HepG2 (cell line): Measurements from ENCODE around the gene EFNA4. TPM values are rescaled to one million over a fixed set of nuclear protein-coding genes. Genes with fewer than 3 reads are reported as not detected.

Experiments used
- HDAC2 ChIP-seq: sonication (generic); formaldehyde crosslinking; IDR thresholded peaks from 2 replicates; pipeline ENCODE4 v1.4.0; 2020; ENCODE audit warnings: missing genetic modification reagents
- HNF4A ChIP-seq: sonication (generic); formaldehyde crosslinking; IDR thresholded peaks from 2 replicates; pipeline ENCODE4 v1.4.0; 2020; ENCODE audit warnings: missing genetic modification reagents
- HNF4G ChIP-seq, 2 experiments: sonication (generic) in 1 of 2; formaldehyde crosslinking in 1 of 2; IDR thresholded peaks; 2 replicates each; pipeline versions ENCODE4 v1.4.0 to v1.6.1; 2011 to 2020; ENCODE audit warnings: borderline replicate concordance in 2 of 2, low read depth in 2 of 2, mild to moderate bottlenecking in 2 of 2, low read length in 1 of 2, missing genetic modification reagents in 1 of 2, moderate library complexity in 1 of 2
- IRF2 ChIP-seq: IDR thresholded peaks from 2 replicates; pipeline ENCODE4 v1.6.1; 2018; ENCODE audit warnings: missing genetic modification reagents, missing compliant biosample characterization
- MYPOP ChIP-seq: sonication (generic); formaldehyde crosslinking; IDR thresholded peaks from 2 replicates; pipeline ENCODE4 v1.8.1; 2023; ENCODE audit warnings: mild to moderate bottlenecking, moderate library complexity, missing genetic modification reagents
- NCOA1 ChIP-seq: sonication (generic); formaldehyde crosslinking; IDR thresholded peaks from 2 replicates; pipeline ENCODE4 v1.9.0; 2021; ENCODE audit warnings: missing genetic modification reagents
- ZBTB14 ChIP-seq: sonication (generic); formaldehyde crosslinking; IDR thresholded peaks from 2 replicates; pipeline ENCODE4 v1.4.0; 2020; ENCODE audit warnings: missing genetic modification reagents
- ZBTB7A ChIP-seq: sonication (generic); formaldehyde crosslinking; IDR thresholded peaks from 2 replicates; pipeline ENCODE4 v1.8.0; 2022; ENCODE audit warnings: mild to moderate bottlenecking, missing genetic modification reagents
- ZFX ChIP-seq: sonication (generic); formaldehyde crosslinking; IDR thresholded peaks from 2 replicates; pipeline ENCODE4 v1.4.0; 2020; ENCODE audit warnings: mild to moderate bottlenecking, low read depth, missing genetic modification reagents, moderate library complexity
- ZNF329 ChIP-seq: sonication (generic); formaldehyde crosslinking; IDR thresholded peaks from 2 replicates; pipeline ENCODE4 v1.9.0; 2021; ENCODE audit warnings: low read depth, mild to moderate bottlenecking, missing genetic modification reagents
- ZNF761 ChIP-seq: sonication (generic); formaldehyde crosslinking; conservative IDR thresholded peaks from 2 replicates; pipeline ENCODE4 v1.4.0; 2020; ENCODE audit warnings: mild to moderate bottlenecking, missing genetic modification reagents
- ZNF768 ChIP-seq: sonication (generic); formaldehyde crosslinking; IDR thresholded peaks from 2 replicates; pipeline ENCODE4 v1.4.0; 2020; ENCODE audit warnings: missing genetic modification reagents
- polyA plus RNA-seq, 8 experiments: library from polyadenylated mRNA; depleted of rRNA in 3 of 8; stranded (reverse) in 7 of 8; unstranded in 1 of 8; fragments of >200 nt; fragmentation: Illumina TruSeq in 4 of 8; extraction: Trizol in 4 of 8; gene quantifications; 2 replicates each; pipeline versions ENCODE4 v1.2.1 to v1.2.3, GENCODE V29; 2011 to 2016; ENCODE audit warnings: low read depth in 4 of 8, missing spikeins in 1 of 8, mixed read lengths in 1 of 8; ENCODE audit not compliant: insufficient read depth in 1 of 8
- total RNA-seq, 5 experiments: library from RNA; depleted of rRNA; stranded (reverse); fragments of >200 nt; fragmentation: Illumina TruSeq; extraction: Trizol; gene quantifications; 2 replicates each; pipeline ENCODE4 v1.2.3, GENCODE V29; 2016; ENCODE audit warnings: low read depth in 1 of 5
- TF ChIP-seq, protein P1 (sequence below): sonication (generic); formaldehyde crosslinking; conservative IDR thresholded peaks from 2 replicates; pipeline ENCODE4 v1.4.0; 2020; ENCODE audit warnings: mild to moderate bottlenecking, missing genetic modification reagents, moderate library complexity
- TF ChIP-seq, protein P2 (sequence below): sonication (generic); formaldehyde crosslinking; IDR thresholded peaks from 2 replicates; pipeline ENCODE4 v1.9.0; 2022; ENCODE audit warnings: low read depth, missing genetic modification reagents
- TF ChIP-seq, protein P3 (sequence below): sonication (generic); formaldehyde crosslinking; IDR thresholded peaks from 2 replicates; pipeline ENCODE4 v1.5.0; 2020; ENCODE audit warnings: mild to moderate bottlenecking, missing genetic modification reagents, borderline replicate concordance

Gene EFNA4
- total and polyA plus RNA-seq, 2 of the 13 experiments (the other 11 are each of a cell fraction or from before 2014, with no cell fraction given): 12.0 to 17.2 TPM

DNA sequence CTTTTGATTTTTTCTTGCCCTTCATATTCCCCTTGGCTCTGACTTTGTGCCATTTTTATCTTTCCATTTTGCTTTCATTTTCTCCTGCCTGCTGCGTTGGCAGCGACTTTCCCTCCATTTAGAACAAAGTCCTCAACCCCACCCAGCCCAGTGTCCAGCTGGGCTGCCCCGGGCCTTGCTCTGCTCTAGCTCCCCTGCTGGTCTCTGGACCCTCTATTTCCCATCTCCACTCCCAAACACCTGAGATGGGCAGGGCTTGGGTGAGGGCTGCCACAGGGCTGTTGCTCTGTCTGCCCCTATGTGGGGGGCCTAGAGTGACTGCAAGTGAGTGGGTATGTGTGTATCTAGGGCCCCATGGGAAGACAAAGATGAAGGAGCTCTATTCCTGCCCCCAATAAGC is 19.7 kb upstream of the EFNA4 start (continued):
- TF ChIP-seq MYPOP (CRISPR knock-in tag) (0 out of 2 replicates have a peak, but pooled peaks have one; percentile 11), ZNF761 (no peak), ZNF768 (CRISPR knock-in tag) (peak; percentile 76), ZNF329 (CRISPR knock-in tag) (0 out of 2 replicates have a peak, but pooled peaks have one; percentile 7), IRF2 (CRISPR knock-in tag) (peak; percentile 52), HNF4G (IDR thresholded peaks at IDR 0.05; ENCODE audit: borderline replicate concordance, low read depth, low read length) (0 out of 2 replicates have a peak, but pooled peaks have one; percentile 11), HNF4G (CRISPR knock-in tag; IDR thresholded peaks at IDR 0.05; ENCODE audit: borderline replicate concordance, low read depth) (no peak), ZFX (CRISPR knock-in tag) (peak; percentile 43; the same call in 1 of the 2 replicates), NCOA1 (0 out of 2 replicates have a peak, but pooled peaks have one; percentile 28), ZBTB14 (CRISPR knock-in tag) (no peak), HNF4A (peak; percentile 75), ZBTB7A (CRISPR knock-in tag) (0 out of 2 replicates have a peak, but pooled peaks have one; percentile 40), HDAC2 (peak; percentile 27; the same call in 1 of the 2 replicates)
- TF ChIP-seq, protein P1, sequence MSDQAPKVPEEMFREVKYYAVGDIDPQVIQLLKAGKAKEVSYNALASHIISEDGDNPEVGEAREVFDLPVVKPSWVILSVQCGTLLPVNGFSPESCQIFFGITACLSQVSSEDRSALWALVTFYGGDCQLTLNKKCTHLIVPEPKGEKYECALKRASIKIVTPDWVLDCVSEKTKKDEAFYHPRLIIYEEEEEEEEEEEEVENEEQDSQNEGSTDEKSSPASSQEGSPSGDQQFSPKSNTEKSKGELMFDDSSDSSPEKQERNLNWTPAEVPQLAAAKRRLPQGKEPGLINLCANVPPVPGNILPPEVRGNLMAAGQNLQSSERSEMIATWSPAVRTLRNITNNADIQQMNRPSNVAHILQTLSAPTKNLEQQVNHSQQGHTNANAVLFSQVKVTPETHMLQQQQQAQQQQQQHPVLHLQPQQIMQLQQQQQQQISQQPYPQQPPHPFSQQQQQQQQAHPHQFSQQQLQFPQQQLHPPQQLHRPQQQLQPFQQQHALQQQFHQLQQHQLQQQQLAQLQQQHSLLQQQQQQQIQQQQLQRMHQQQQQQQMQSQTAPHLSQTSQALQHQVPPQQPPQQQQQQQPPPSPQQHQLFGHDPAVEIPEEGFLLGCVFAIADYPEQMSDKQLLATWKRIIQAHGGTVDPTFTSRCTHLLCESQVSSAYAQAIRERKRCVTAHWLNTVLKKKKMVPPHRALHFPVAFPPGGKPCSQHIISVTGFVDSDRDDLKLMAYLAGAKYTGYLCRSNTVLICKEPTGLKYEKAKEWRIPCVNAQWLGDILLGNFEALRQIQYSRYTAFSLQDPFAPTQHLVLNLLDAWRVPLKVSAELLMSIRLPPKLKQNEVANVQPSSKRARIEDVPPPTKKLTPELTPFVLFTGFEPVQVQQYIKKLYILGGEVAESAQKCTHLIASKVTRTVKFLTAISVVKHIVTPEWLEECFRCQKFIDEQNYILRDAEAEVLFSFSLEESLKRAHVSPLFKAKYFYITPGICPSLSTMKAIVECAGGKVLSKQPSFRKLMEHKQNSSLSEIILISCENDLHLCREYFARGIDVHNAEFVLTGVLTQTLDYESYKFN (CRISPR knock-in tag): peak; percentile 33; the same call in 1 of the 2 replicates
- TF ChIP-seq, protein P2, sequence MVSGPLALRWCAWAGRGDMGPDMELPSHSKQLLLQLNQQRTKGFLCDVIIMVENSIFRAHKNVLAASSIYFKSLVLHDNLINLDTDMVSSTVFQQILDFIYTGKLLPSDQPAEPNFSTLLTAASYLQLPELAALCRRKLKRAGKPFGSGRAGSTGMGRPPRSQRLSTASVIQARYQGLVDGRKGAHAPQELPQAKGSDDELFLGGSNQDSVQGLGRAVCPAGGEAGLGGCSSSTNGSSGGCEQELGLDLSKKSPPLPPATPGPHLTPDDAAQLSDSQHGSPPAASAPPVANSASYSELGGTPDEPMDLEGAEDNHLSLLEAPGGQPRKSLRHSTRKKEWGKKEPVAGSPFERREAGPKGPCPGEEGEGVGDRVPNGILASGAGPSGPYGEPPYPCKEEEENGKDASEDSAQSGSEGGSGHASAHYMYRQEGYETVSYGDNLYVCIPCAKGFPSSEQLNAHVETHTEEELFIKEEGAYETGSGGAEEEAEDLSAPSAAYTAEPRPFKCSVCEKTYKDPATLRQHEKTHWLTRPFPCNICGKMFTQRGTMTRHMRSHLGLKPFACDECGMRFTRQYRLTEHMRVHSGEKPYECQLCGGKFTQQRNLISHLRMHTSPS: 0 out of 2 replicates have a peak, but pooled peaks have one; percentile 23
- TF ChIP-seq, protein P3, sequence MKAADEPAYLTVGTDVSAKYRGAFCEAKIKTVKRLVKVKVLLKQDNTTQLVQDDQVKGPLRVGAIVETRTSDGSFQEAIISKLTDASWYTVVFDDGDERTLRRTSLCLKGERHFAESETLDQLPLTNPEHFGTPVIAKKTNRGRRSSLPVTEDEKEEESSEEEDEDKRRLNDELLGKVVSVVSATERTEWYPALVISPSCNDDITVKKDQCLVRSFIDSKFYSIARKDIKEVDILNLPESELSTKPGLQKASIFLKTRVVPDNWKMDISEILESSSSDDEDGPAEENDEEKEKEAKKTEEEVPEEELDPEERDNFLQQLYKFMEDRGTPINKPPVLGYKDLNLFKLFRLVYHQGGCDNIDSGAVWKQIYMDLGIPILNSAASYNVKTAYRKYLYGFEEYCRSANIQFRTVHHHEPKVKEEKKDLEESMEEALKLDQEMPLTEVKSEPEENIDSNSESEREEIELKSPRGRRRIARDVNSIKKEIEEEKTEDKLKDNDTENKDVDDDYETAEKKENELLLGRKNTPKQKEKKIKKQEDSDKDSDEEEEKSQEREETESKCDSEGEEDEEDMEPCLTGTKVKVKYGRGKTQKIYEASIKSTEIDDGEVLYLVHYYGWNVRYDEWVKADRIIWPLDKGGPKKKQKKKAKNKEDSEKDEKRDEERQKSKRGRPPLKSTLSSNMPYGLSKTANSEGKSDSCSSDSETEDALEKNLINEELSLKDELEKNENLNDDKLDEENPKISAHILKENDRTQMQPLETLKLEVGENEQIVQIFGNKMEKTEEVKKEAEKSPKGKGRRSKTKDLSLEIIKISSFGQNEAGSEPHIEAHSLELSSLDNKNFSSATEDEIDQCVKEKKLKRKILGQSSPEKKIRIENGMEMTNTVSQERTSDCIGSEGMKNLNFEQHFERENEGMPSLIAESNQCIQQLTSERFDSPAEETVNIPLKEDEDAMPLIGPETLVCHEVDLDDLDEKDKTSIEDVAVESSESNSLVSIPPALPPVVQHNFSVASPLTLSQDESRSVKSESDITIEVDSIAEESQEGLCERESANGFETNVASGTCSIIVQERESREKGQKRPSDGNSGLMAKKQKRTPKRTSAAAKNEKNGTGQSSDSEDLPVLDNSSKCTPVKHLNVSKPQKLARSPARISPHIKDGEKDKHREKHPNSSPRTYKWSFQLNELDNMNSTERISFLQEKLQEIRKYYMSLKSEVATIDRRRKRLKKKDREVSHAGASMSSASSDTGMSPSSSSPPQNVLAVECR (CRISPR knock-in tag): peak; percentile 6; the same call in 1 of the 2 replicates
